ENCODE data around the gene ZNF418.

- TF ChIP-seq HDAC6 (IDR thresholded peaks at IDR 0.05; ENCODE audit: low read depth, low read length), result no peak
- TF ChIP-seq NRF1 (IDR thresholded peaks at IDR 0.05; ENCODE audit: low read depth, low read length), result no peak
- TF ChIP-seq EZH2 (IDR thresholded peaks at IDR 0.05; ENCODE audit: low read depth, low read length, severe bottlenecking), result no peak
- TF ChIP-seq CTCF (IDR thresholded peaks at IDR 0.05; ENCODE audit: control extremely low read depth in 1 of 3, insufficient read depth in 1 of 3, low read depth in 1 of 3, low read length in 3 of 3), result no peak
- TF ChIP-seq GABPA (IDR thresholded peaks at IDR 0.05; ENCODE audit: borderline replicate concordance, insufficient read depth, low read length), result no peak
- TF ChIP-seq SP4 (IDR thresholded peaks at IDR 0.05; ENCODE audit: low read length), result no peak
- TF ChIP-seq TAF1 (IDR thresholded peaks at IDR 0.05; ENCODE audit: low read depth, low read length), result no peak
- no peak for TF ChIP-seq MAX (IDR thresholded peaks at IDR 0.05)
- TF ChIP-seq SUZ12 (IDR thresholded peaks at IDR 0.05; ENCODE audit: low read length), result no peak
- no peak for TF ChIP-seq CHD2 (IDR thresholded peaks at IDR 0.05; ENCODE audit: low read length)
- no peak for TF ChIP-seq RXRA (IDR thresholded peaks at IDR 0.05; ENCODE audit: insufficient read depth, low read depth, low read length)
- TF ChIP-seq EP300 (IDR thresholded peaks at IDR 0.05; ENCODE audit: borderline replicate concordance in 1 of 2, low read depth in 2 of 2, low read length in 2 of 2), result no peak
Measured at GRCh38 chr19:57964761-57965160, 29.6 kb upstream of the ZNF418 start.
